GM18520 (cell line): ENCODE measurements around the gene POLL.
"Not testable (repeated sequence)": the region's sequence is repeated elsewhere in the genome, so short reads cannot be mapped to it uniquely, and the experiment has no call there.

Experiments
- ATAC-seq: cut with Tn5 transposase; IDR thresholded peaks from one replicate; pipeline ENCODE4 v1.9.1; 2021; ENCODE audit not compliant: unreplicated experiment

The POLL gene

GRCh38 chr10:101611096-101611905, 23.2 kb upstream of the POLL start:
- no peak for ATAC-seq

- no peak for ATAC-seq
Measured at GRCh38 chr10:101609481-101609880, 21.4 kb upstream of the POLL start.

- ATAC-seq, result no peak
Measured at GRCh38 chr10:101607124-101607523, 19.1 kb upstream of the POLL start.

GRCh38 chr10:101602761-101603398, 14.8 kb upstream of the POLL start:
- ATAC-seq, result no peak

GRCh38 chr10:101601541-101601940, 13.5 kb upstream of the POLL start:
- ATAC-seq, result no peak

GRCh38 chr10:101597091-101597900, 9.2 kb upstream of the POLL start:
- no peak for ATAC-seq

GRCh38 chr10:101595591-101596433, 7.8 kb upstream of the POLL start:
- ATAC-seq, result no peak

- ATAC-seq, result not testable (repeated sequence)
Measured at GRCh38 chr10:101593331-101593730, 5.3 kb upstream of the POLL start.

- ATAC-seq, result no peak
Measured at GRCh38 chr10:101588879-101589278, 822 bp upstream of the POLL start.

- ATAC-seq, result no peak
Measured at GRCh38 chr10:101585841-101586240, 2.2 kb downstream of the POLL start.

- no peak for ATAC-seq
Measured at GRCh38 chr10:101580486-101581399, 7.3 kb downstream of the POLL start.

GRCh38 chr10:101579516-101579870, 8.6 kb downstream of the POLL start:
- ATAC-seq, result no peak

- no peak for ATAC-seq
Measured at GRCh38 chr10:101578803-101579515, 9.1 kb downstream of the POLL start.

- ATAC-seq, result no peak
Measured at GRCh38 chr10:101578192-101578591, 9.9 kb downstream of the POLL start.

GRCh38 chr10:101577121-101577871, 10.8 kb downstream of the POLL start:
- no peak for ATAC-seq

GRCh38 chr10:101576211-101576863, 11.7 kb downstream of the POLL start:
- ATAC-seq, result no peak

- ATAC-seq, result no peak
Measured at GRCh38 chr10:101575580-101576210, 12.4 kb downstream of the POLL start.

GRCh38 chr10:101575091-101575490, 13.0 kb downstream of the POLL start:
- no peak for ATAC-seq
